GM21528 (cell line): ENCODE data around the gene CDRT15L2.
"Not testable (repeated sequence)": the region's sequence is repeated elsewhere in the genome, so short reads cannot be mapped to it uniquely, and the experiment has no call there.

Experiments
- ATAC-seq: cut with Tn5 transposase; IDR thresholded peaks from one replicate; pipeline ENCODE4 v1.9.1; 2021; ENCODE audit warnings: mild to moderate bottlenecking, moderate library complexity; ENCODE audit not compliant: unreplicated experiment, low FRiP score

CDRT15L2 gene

GRCh38 chr17:20571653-20572052, 7.9 kb upstream of the CDRT15L2 start:
- not testable (repeated sequence) for ATAC-seq

DNA sequence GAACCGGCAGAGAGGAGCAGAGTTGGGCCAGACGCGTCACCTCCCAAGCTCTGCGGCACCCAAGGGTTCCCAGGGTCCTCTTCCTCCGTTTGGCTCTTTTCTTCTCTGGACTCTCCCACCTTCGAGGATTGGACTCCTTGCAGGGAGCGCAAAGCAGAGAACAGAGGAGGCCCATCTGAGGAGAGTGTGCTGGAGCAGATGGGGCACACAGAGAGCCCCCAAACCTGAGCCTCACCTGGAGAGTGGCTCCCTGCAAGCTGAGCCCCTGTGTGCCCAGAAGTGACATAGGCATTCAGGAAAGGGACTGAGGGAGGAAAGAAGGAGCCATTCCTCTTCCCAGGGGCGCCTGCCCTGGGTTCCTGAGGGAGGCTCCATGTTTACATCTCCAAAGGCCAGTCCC, 6.3 kb upstream of the CDRT15L2 start:
- not testable (repeated sequence) for ATAC-seq

GRCh38 chr17:20575071-20575470, 4.5 kb upstream of the CDRT15L2 start:
- not testable (repeated sequence) for ATAC-seq

DNA sequence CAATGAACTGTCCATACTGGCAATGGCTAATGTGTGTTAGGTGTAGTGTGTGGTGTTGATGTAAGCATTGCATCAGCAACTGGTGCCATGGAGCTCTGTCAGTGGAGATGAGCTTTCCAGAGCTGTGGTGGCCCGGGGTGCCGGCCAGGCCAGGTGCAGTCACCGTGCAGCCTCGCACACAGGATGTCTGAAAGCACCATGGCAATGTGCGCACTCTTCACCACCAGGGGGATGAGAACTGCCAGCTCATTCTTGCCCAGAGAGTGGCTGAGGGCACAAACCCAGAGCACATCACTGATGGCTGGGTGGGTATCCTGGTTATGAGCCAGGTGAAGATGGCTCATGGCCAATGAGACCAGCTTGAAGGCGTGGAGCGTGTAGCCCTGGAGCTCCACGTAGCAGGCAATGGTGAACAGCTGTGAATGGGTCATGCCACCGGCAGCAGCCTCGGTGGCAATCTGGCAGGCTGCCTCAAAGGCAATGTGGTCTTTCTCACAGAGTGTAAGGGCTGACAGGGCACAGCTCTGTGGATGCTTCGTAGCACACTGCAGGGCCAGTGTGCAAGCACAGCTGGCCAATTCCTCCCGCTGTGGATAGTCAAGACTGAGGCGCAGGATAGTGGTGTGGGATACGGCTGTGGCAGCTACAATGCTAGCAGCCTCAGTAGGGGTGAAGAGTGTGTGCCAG, 4.5 kb downstream of the CDRT15L2 start:
- not testable (repeated sequence) for ATAC-seq

- not testable (repeated sequence) for ATAC-seq
Observed at GRCh38 chr17:20588744-20589453, 9.4 kb downstream of the CDRT15L2 start.

DNA sequence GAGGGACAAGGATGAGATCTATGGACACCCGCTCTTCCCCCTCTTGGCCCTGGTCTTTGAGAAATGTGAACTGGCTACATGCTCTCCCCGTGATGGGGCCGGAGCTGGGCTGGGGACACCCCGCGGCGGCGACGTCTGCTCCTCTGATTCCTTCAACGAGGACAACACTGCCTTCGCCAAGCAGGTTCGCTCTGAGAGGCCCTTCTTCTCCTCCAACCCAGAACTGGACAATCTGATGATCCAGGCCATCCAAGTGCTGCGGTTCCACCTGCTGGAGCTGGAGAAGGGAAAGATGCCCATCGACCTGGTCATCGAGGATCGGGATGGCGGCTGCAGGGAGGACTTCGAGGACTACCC, 9.9 kb downstream of the CDRT15L2 start:
- not testable (repeated sequence) for ATAC-seq

DNA sequence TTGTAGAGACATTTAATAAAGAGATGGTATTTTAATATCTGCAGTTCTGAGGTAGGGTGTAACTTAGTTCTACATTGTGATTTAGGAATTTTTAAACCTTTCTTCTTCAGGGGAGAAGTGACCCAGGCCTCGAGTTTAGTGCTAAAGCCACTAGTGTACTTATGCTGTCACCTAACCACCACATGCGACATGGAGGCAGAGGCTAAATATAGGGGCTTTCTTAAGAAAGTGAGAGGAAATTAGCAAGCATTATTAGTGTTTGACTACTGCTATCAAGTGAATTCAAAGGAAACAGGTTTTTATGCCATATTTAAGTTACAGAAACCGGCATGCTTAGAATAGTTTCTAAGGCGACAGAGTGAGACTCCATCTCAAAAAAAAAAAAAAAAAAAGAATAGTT, 11.5 kb downstream of the CDRT15L2 start:
- not testable (repeated sequence) for ATAC-seq

GRCh38 chr17:20605568-20605967, 26.0 kb downstream of the CDRT15L2 start:
- ATAC-seq = not testable (repeated sequence)

DNA sequence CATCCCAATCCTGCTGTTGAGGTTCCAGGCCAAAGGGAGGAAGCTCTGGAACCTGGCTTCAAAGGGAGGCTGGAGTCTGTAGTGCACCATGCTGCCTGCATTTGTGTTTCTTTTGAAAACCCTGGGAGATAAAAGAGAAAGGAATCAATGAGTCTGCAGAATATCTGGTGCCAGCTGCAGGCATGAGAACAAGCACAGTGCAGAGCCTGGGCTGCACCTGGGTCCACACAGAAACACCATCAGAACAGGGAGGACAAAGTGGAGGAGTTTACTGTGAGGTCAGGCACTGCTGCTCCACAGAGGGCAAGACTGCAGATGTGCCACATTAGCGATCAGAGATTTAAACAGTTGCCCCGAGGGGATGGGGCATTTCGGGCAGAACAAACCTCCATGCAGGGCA, 30.0 kb downstream of the CDRT15L2 start:
- not testable (repeated sequence) for ATAC-seq

- no peak for ATAC-seq
Observed at GRCh38 chr17:20611309-20611708, 31.8 kb downstream of the CDRT15L2 start.

DNA sequence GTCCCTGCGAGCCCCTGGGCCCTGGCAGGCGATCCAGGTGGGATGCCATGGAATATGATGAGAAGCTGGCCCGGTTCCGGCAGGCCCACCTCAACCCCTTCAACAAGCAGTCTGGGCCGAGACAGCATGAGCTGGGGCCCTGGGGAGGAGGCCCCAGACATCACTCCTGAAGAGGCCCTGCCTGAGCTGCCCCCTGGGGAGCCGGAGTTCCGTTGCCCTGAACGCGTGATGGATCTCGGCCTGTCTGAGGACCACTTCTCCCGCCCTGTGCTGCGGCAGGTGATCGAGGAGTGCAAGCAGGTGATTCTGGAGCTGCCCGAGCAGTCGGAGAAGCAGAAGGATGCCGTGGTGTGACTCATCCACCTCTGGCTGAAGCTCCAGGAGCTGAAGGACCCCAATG, 33.1 kb downstream of the CDRT15L2 start:
- no peak for ATAC-seq

GRCh38 chr17:20613248-20613647, 33.7 kb downstream of the CDRT15L2 start:
- no peak for ATAC-seq

GRCh38 chr17:20613905-20614304, 34.4 kb downstream of the CDRT15L2 start:
- ATAC-seq = no peak

GRCh38 chr17:20615461-20615860, 35.9 kb downstream of the CDRT15L2 start:
- not testable (repeated sequence) for ATAC-seq
